A549 (cell line): ENCODE measurements around the gene PXDN.

Experiments
- CEBPB ChIP-seq, 2 experiments: fragments of >200 bp in 1 of 2; sonication (Bioruptor Twin) in 1 of 2; formaldehyde crosslinking in 1 of 2; IDR thresholded peaks; 2 replicates each; pipeline ENCODE4 v1.6.1; 2012 to 2016
- CHD4 ChIP-seq: fragments of 200-600 bp; sonication (generic); IDR thresholded peaks from 2 replicates; pipeline ENCODE4 v1.6.1; 2016; ENCODE audit warnings: antibody characterized with exemption, mild to moderate bottlenecking, borderline replicate concordance
- ESRRA ChIP-seq: fragments of 150-350 bp; IDR thresholded peaks from 2 replicates; pipeline ENCODE4 v1.6.1; 2014; ENCODE audit warnings: mild to moderate bottlenecking, low read length, borderline replicate concordance
- FOSL2 ChIP-seq, 2 experiments: fragments of 450-650 bp in 1 of 2; fragments of >200 bp in 1 of 2; sonication (Bioruptor Twin) in 1 of 2; formaldehyde crosslinking; IDR thresholded peaks; 2 replicates each; pipeline versions ENCODE4 v1.5.0 to v1.6.1; 2016 to 2020; ENCODE audit warnings: mild to moderate bottlenecking in 1 of 2, moderate library complexity in 1 of 2
- GATA3 ChIP-seq: IDR thresholded peaks from 2 replicates; pipeline ENCODE4 v1.6.1; 2012; ENCODE audit warnings: borderline replicate concordance
- POLR2AphosphoS2 ChIP-seq: conservative IDR thresholded peaks from 2 replicates; pipeline ENCODE4 v1.6.1; 2012; ENCODE audit warnings: low read length, improper control_type of control experiment, inconsistent platforms
- RAD21 ChIP-seq, 2 experiments: fragments of >200 bp in 1 of 2; sonication (Bioruptor Twin) in 1 of 2; formaldehyde crosslinking in 1 of 2; IDR thresholded peaks in 1 of 2; conservative IDR thresholded peaks in 1 of 2; 2 replicates in 1 of 2; 3 replicates in 1 of 2; pipeline ENCODE4 v1.6.1; 2012 to 2018; ENCODE audit warnings: inconsistent platforms in 1 of 2
- RFX5 ChIP-seq: fragments of 450-650 bp; IDR thresholded peaks from 2 replicates; pipeline ENCODE4 v1.7.1; 2014; ENCODE audit warnings: antibody characterized with exemption, mild to moderate bottlenecking, moderate library complexity
- ZFP36 ChIP-seq: fragments of 450-650 bp; IDR thresholded peaks from 2 replicates; pipeline ENCODE4 v1.6.1; 2014; ENCODE audit warnings: borderline replicate concordance; ENCODE audit not compliant: partially characterized antibody
- TF ChIP-seq, protein P1 (sequence below): fragments of >200 bp; sonication (Bioruptor Twin); formaldehyde crosslinking; IDR thresholded peaks from 3 replicates; pipeline ENCODE4 v1.5.1; 2016
- TF ChIP-seq, protein P2 (sequence below): IDR thresholded peaks from 2 replicates; pipeline ENCODE4 v1.6.1; 2012
- TF ChIP-seq, protein P3 (sequence below): fragments of 450-650 bp; IDR thresholded peaks from 2 replicates; pipeline ENCODE4 v1.6.1; 2014; ENCODE audit warnings: antibody characterized with exemption

DNA sequence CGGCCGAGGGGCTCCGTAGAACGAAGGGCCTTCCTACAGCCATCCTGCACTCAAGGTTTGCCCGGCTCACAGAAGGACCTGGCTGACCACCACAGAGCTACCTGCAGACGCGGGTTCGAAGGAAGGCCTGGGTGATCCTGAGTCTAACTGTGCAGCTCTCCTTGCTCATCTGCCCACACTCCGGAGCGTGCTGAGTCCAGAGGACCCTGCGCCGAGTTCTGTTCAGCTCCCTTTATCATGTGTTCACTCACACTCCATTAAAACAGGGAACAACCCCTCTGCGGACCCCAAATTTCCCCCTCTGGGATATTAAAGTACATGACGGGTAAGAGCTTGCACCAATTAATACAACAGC lies 138.3 kb downstream of the PXDN start:
- TF ChIP-seq, protein P1, sequence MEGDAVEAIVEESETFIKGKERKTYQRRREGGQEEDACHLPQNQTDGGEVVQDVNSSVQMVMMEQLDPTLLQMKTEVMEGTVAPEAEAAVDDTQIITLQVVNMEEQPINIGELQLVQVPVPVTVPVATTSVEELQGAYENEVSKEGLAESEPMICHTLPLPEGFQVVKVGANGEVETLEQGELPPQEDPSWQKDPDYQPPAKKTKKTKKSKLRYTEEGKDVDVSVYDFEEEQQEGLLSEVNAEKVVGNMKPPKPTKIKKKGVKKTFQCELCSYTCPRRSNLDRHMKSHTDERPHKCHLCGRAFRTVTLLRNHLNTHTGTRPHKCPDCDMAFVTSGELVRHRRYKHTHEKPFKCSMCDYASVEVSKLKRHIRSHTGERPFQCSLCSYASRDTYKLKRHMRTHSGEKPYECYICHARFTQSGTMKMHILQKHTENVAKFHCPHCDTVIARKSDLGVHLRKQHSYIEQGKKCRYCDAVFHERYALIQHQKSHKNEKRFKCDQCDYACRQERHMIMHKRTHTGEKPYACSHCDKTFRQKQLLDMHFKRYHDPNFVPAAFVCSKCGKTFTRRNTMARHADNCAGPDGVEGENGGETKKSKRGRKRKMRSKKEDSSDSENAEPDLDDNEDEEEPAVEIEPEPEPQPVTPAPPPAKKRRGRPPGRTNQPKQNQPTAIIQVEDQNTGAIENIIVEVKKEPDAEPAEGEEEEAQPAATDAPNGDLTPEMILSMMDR: no peak
- TF ChIP-seq GATA3 (no peak), FOSL2 (IDR thresholded peaks at IDR 0.05) (no peak), FOSL2 (CRISPR knock-in tag; IDR thresholded peaks at IDR 0.05) (no peak), ESRRA (no peak), RAD21 (conservative IDR thresholded peaks at IDR 0.05 in 1 of 2, IDR thresholded peaks at IDR 0.05 in 1 of 2) (no peak), CEBPB (IDR thresholded peaks at IDR 0.05) (no peak), RFX5 (no peak), POLR2AphosphoS2 (no peak), CHD4 (no peak), ZFP36 (no peak)
- TF ChIP-seq, protein P2, sequence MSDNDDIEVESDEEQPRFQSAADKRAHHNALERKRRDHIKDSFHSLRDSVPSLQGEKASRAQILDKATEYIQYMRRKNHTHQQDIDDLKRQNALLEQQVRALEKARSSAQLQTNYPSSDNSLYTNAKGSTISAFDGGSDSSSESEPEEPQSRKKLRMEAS: no peak
- TF ChIP-seq, protein P3, sequence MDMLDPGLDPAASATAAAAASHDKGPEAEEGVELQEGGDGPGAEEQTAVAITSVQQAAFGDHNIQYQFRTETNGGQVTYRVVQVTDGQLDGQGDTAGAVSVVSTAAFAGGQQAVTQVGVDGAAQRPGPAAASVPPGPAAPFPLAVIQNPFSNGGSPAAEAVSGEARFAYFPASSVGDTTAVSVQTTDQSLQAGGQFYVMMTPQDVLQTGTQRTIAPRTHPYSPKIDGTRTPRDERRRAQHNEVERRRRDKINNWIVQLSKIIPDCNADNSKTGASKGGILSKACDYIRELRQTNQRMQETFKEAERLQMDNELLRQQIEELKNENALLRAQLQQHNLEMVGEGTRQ: no peak
